Measurements from ENCODE around the gene CLIP1.
"Not testable (repeated sequence)": the region's sequence is repeated elsewhere in the genome, so short reads cannot be mapped to it uniquely, and the experiment has no call there.

The CLIP1 gene

GRCh38 chr12:122437656-122438121, 15.2 kb upstream of the CLIP1 start:
- peak overlapping the region in 2 of 5 donors; percentile 30 to 40 for H3K4me3 ChIP-seq (ENCODE audit: low read depth in 1 of 5, low read length in 5 of 5)
- peaks cover 3 to 13% (median 11%) of the 10 kb centered on the region in 5 donors for H3K4me1 ChIP-seq (ENCODE audit: control insufficient read depth in 5 of 5, insufficient read depth in 5 of 5, low read length in 5 of 5)
- H3K9ac ChIP-seq (ENCODE audit: low read length in 5 of 5), result no peak overlapping the region
- no peaks in the 10 kb centered on the region for H3K27me3 ChIP-seq (ENCODE audit: control insufficient read depth in 5 of 5, insufficient read depth in 4 of 5, low read length in 5 of 5)
- no peaks in the 10 kb centered on the region for H3K36me3 ChIP-seq (ENCODE audit: control insufficient read depth in 5 of 5, insufficient read depth in 5 of 5, low read length in 5 of 5)
- peak overlapping the region; percentile 37 for H3K27ac ChIP-seq (ENCODE audit: low read depth, low read length)
- no peaks in the 10 kb centered on the region for H3K9me3 ChIP-seq (ENCODE audit: control insufficient read depth in 5 of 5, low read length in 5 of 5)

- Histone ChIP-seq H3K9me3 (ENCODE audit: control insufficient read depth in 5 of 5, low read length in 5 of 5) (no peaks in the 10 kb centered on the region), H3K4me1 (ENCODE audit: control insufficient read depth in 5 of 5, insufficient read depth in 5 of 5, low read length in 5 of 5) (peaks cover 3 to 13% (median 11%) of the 10 kb centered on the region in 5 donors), H3K9ac (ENCODE audit: low read length in 5 of 5) (no peak overlapping the region), H3K27me3 (ENCODE audit: control insufficient read depth in 5 of 5, insufficient read depth in 4 of 5, low read length in 5 of 5) (no peaks in the 10 kb centered on the region), H3K36me3 (ENCODE audit: control insufficient read depth in 5 of 5, insufficient read depth in 5 of 5, low read length in 5 of 5) (no peaks in the 10 kb centered on the region), H3K4me3 (ENCODE audit: low read depth in 1 of 5, low read length in 5 of 5) (no peak overlapping the region), H3K27ac (ENCODE audit: low read depth, low read length) (no peak overlapping the region)
Observed at GRCh38 chr12:122435186-122435585, 12.7 kb upstream of the CLIP1 start.

- H3K9me3 ChIP-seq (ENCODE audit: control insufficient read depth in 5 of 5, low read length in 5 of 5); H3K9ac ChIP-seq (ENCODE audit: low read length in 5 of 5); H3K4me3 ChIP-seq (ENCODE audit: low read depth in 1 of 5, low read length in 5 of 5); H3K27me3 ChIP-seq (ENCODE audit: control insufficient read depth in 5 of 5, insufficient read depth in 4 of 5, low read length in 5 of 5); H3K4me1 ChIP-seq (ENCODE audit: control insufficient read depth in 5 of 5, insufficient read depth in 5 of 5, low read length in 5 of 5); H3K36me3 ChIP-seq (ENCODE audit: control insufficient read depth in 5 of 5, insufficient read depth in 5 of 5, low read length in 5 of 5); H3K27ac ChIP-seq (ENCODE audit: low read depth, low read length): not testable (repeated sequence)
Observed at GRCh38 chr12:122429043-122429442, 6.6 kb upstream of the CLIP1 start.

DNA sequence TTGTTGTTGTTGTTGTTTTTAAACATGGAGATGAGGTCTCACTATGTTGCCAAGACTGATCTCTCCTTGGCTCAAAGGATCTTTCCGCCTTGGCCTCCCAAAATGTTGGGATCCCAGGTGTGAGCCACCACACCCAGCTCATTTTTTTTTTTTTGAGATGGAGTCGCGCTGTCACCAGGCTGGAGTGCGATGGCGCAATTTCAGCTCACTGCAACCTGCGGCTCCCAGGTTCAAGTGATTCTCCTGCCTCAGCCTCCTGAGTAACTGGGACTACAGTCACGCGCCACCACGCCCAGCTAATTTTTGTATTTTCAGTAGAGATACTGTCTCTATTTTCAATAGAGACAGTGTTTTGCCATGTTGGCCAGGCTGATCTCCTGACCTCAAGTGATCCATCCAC, 4.9 kb upstream of the CLIP1 start:
- Histone ChIP-seq H3K27me3 (ENCODE audit: control insufficient read depth in 5 of 5, insufficient read depth in 4 of 5, low read length in 5 of 5) (no peaks in the 10 kb centered on the region), H3K4me1 (ENCODE audit: control insufficient read depth in 5 of 5, insufficient read depth in 5 of 5, low read length in 5 of 5) (peaks cover 3 to 12% (median 11%) of the 10 kb centered on the region in 5 donors), H3K27ac (ENCODE audit: low read depth, low read length) (no peak overlapping the region)

DNA sequence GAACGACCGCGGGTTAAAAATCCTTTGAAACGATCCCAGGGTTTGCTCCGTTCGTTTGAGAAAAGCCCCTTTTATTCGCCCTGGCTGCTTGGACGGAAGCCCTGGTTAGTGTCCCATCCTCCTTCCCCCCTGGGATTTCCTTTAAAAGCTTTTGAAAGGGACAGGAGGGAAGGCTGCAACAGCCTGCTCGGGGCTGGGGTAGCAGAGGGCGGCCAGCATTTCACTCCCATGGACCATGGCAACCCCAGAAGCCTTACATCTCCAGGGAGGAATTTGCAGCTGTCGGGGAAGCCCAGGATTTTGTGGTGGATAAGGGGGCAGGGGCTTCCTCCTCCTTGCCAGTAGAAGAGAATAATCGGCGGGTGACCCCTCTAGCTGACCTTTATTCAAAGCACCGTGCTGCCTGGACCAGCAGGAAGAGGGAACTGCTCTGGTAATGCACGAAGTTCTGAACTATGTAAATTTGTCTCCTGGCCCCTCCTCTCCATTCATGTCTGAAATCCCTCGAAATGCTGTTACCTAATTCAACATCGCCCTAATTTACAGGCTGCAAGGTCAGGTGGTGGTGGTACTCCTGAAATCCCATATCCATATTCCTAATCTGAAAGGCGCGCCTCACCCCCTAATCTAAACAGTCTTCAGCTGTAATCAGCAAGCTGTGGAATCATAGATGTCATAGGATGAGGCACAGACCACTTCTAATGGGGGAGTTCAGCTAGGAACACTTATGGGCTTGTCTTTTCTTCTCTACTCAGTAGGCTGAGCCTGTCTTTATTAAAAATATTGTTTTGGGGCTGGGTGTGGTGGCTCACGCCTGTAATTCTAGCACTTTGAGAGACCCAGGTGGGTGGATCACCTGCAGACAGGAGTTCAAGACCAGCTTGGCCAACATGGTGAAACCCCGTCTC, 1.0 kb upstream of the CLIP1 start:
- no peaks in the 10 kb centered on the region for H3K9me3 ChIP-seq (ENCODE audit: control insufficient read depth in 5 of 5, low read length in 5 of 5)
- no peaks in the 10 kb centered on the region for H3K27me3 ChIP-seq (ENCODE audit: control insufficient read depth in 5 of 5, insufficient read depth in 4 of 5, low read length in 5 of 5)
- peaks cover 4 to 27% (median 25%) of the 10 kb centered on the region in 5 donors for H3K4me1 ChIP-seq (ENCODE audit: control insufficient read depth in 5 of 5, insufficient read depth in 5 of 5, low read length in 5 of 5)
- no peaks in the 10 kb centered on the region for H3K36me3 ChIP-seq (ENCODE audit: control insufficient read depth in 5 of 5, insufficient read depth in 5 of 5, low read length in 5 of 5)
- H3K9ac ChIP-seq (ENCODE audit: low read length in 5 of 5), result peak overlapping the region; percentile 48 to 87 (median 73)
- peak overlapping the region; percentile 64 to 81 (median 68) for H3K4me3 ChIP-seq (ENCODE audit: low read depth in 1 of 5, low read length in 5 of 5)
- H3K27ac ChIP-seq (ENCODE audit: low read depth, low read length), result peak overlapping the region; percentile 75

More for the DNA sequence above, 4.9 kb upstream of the CLIP1 start:
- Histone ChIP-seq H3K9me3 (ENCODE audit: control insufficient read depth in 5 of 5, low read length in 5 of 5) (no peaks in the 10 kb centered on the region), H3K4me3 (ENCODE audit: low read depth in 1 of 5, low read length in 5 of 5) (no peak overlapping the region), H3K9ac (ENCODE audit: low read length in 5 of 5) (no peak overlapping the region), H3K36me3 (ENCODE audit: control insufficient read depth in 5 of 5, insufficient read depth in 5 of 5, low read length in 5 of 5) (no peaks in the 10 kb centered on the region)

DNA sequence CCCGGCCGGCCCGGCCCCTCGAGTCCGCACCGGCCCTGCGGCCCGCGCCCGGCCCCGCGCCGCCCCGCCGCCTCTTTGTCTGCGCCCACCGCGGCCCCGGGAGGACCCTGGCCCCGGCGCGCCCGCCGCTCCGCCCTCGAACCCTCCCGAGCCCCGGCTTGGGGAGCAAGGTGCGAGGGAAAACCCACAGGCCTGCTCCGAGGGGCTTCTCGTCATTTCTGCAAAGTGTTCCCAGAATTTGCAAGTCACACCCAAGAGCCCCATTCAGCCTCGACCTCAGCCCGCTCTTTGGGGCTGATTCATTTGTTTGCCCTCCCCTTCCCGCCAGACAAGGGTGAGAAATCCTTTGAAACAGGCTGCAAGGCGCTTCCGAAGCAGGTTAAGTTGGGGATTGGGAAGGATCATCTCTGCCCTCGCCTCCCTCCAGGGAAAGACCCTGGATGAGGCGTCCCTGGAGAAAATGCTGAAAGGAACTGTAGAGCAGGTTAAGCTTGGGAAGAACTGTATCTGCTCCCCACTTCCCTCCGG, 325 bp upstream of the CLIP1 start:
- H3K9me3 ChIP-seq (ENCODE audit: control insufficient read depth in 5 of 5, low read length in 5 of 5), result no peaks in the 10 kb centered on the region
- H3K4me1 ChIP-seq (ENCODE audit: control insufficient read depth in 5 of 5, insufficient read depth in 5 of 5, low read length in 5 of 5), result peaks cover 4 to 29% (median 25%) of the 10 kb centered on the region in 5 donors
- no peaks in the 10 kb centered on the region for H3K27me3 ChIP-seq (ENCODE audit: control insufficient read depth in 5 of 5, insufficient read depth in 4 of 5, low read length in 5 of 5)
- H3K4me3 ChIP-seq (ENCODE audit: low read depth in 1 of 5, low read length in 5 of 5), result peak overlapping the region; percentile 64 to 81 (median 68)
- H3K36me3 ChIP-seq (ENCODE audit: control insufficient read depth in 5 of 5, insufficient read depth in 5 of 5, low read length in 5 of 5), result no peaks in the 10 kb centered on the region
- H3K27ac ChIP-seq (ENCODE audit: low read depth, low read length), result peak overlapping the region; percentile 75
- peak overlapping the region; percentile 44 to 87 (median 73) for H3K9ac ChIP-seq (ENCODE audit: low read length in 5 of 5)

DNA sequence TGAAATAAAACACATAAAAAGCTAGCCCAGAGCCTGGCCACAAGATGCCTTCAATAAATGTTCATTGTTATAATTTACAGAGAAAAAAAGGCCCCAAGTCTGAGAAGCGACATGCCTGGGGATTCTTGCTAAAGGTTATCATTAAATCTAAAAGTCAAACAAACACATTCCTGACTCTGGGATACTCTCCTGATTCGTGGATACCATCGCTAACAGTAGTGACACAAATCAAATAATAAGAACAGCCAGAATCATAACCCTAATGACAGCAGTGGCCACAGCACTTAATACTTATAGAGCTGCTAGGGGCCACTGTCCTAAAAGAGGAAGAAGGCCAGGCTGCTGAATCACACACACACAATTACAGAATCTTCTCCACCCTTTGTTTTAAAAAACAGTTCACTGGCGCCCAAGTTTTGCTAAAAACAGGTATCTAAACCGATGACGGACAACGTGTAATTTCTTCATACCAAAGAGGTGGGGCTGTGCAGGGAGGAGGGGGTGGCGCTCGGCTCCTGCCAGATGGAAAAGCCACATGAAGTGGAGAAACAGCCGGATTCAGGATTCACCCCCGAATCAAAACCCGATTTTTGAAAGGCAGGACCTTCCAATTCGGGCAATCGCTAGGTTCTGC, 1.2 kb downstream of the CLIP1 start:
- Histone ChIP-seq H3K4me1 (ENCODE audit: control insufficient read depth in 5 of 5, insufficient read depth in 5 of 5, low read length in 5 of 5) (peaks cover 4 to 29% (median 25%) of the 10 kb centered on the region in 5 donors), H3K9me3 (ENCODE audit: control insufficient read depth in 5 of 5, low read length in 5 of 5) (no peaks in the 10 kb centered on the region), H3K4me3 (ENCODE audit: low read depth in 1 of 5, low read length in 5 of 5) (peak overlapping the region; percentile 82 to 92 (median 84)), H3K9ac (ENCODE audit: low read length in 5 of 5) (peak overlapping the region; percentile 89 to 99 (median 97)), H3K27ac (ENCODE audit: low read depth, low read length) (peak overlapping the region; percentile 98), H3K36me3 (ENCODE audit: control insufficient read depth in 5 of 5, insufficient read depth in 5 of 5, low read length in 5 of 5) (no peaks in the 10 kb centered on the region), H3K27me3 (ENCODE audit: control insufficient read depth in 5 of 5, insufficient read depth in 4 of 5, low read length in 5 of 5) (no peaks in the 10 kb centered on the region)

- peak overlapping the region; percentile 98 for H3K27ac ChIP-seq (ENCODE audit: low read depth, low read length)
- no peaks in the 10 kb centered on the region for H3K36me3 ChIP-seq (ENCODE audit: control insufficient read depth in 5 of 5, insufficient read depth in 5 of 5, low read length in 5 of 5)
- peak overlapping the region; percentile 89 to 99 (median 97) for H3K9ac ChIP-seq (ENCODE audit: low read length in 5 of 5)
- no peaks in the 10 kb centered on the region for H3K9me3 ChIP-seq (ENCODE audit: control insufficient read depth in 5 of 5, low read length in 5 of 5)
- H3K4me3 ChIP-seq (ENCODE audit: low read depth in 1 of 5, low read length in 5 of 5), result peak overlapping the region; percentile 82 to 92 (median 84)
- no peaks in the 10 kb centered on the region for H3K27me3 ChIP-seq (ENCODE audit: control insufficient read depth in 5 of 5, insufficient read depth in 4 of 5, low read length in 5 of 5)
- H3K4me1 ChIP-seq (ENCODE audit: control insufficient read depth in 5 of 5, insufficient read depth in 5 of 5, low read length in 5 of 5), result peaks cover 4 to 29% (median 25%) of the 10 kb centered on the region in 5 donors
Observed at GRCh38 chr12:122420471-122421162, 1.9 kb downstream of the CLIP1 start.

- not testable (repeated sequence) for H3K27ac ChIP-seq (ENCODE audit: low read depth, low read length); H3K4me3 ChIP-seq (ENCODE audit: low read depth in 1 of 5, low read length in 5 of 5); H3K27me3 ChIP-seq (ENCODE audit: control insufficient read depth in 5 of 5, insufficient read depth in 4 of 5, low read length in 5 of 5); H3K9ac ChIP-seq (ENCODE audit: low read length in 5 of 5); H3K36me3 ChIP-seq (ENCODE audit: control insufficient read depth in 5 of 5, insufficient read depth in 5 of 5, low read length in 5 of 5); H3K9me3 ChIP-seq (ENCODE audit: control insufficient read depth in 5 of 5, low read length in 5 of 5)
- peaks cover 4 to 29% (median 25%) of the 10 kb centered on the region in 5 donors for H3K4me1 ChIP-seq (ENCODE audit: control insufficient read depth in 5 of 5, insufficient read depth in 5 of 5, low read length in 5 of 5)
Observed at GRCh38 chr12:122419094-122419493, 3.4 kb downstream of the CLIP1 start.

All from subcutaneous abdominal adipose tissue (tissue), 5 donors.